Lung (tissue), 12 donors: ENCODE measurements around the gene PRSS36. TPM values are rescaled to one million over a fixed set of nuclear protein-coding genes. Genes with fewer than 3 reads are reported as not detected.

Source experiments
- ATAC-seq: fragments of 200-7000 bp; cut with Tn5 transposase; one replicate; pipeline ENCODE4 v1.9.1; 2020; ENCODE audit warnings: moderate number of reproducible peaks; ENCODE audit not compliant: insufficient read depth, low FRiP score
- DNase-seq, 3 donors: peaks; one replicate each; pipeline ENCODE4 v3.0.0-alpha.2; 2013 to 2017
- H3K27ac ChIP-seq, 2 donors: one replicate each; pipeline ENCODE4 v1.5.1; 2013; ENCODE audit warnings: mild to moderate bottlenecking in 2 of 2, moderate library complexity in 2 of 2, control low read depth in 1 of 2, inconsistent platforms in 1 of 2, low read depth in 1 of 2, low read length in 1 of 2
- H3K27me3 ChIP-seq, 3 donors: one replicate each; pipeline ENCODE4 v1.5.1; 2013; ENCODE audit warnings: low read length in 2 of 3; ENCODE audit not compliant: control insufficient read depth in 3 of 3, insufficient read depth in 3 of 3
- H3K36me3 ChIP-seq, 4 donors: one replicate each; pipeline ENCODE4 v1.5.1; 2013; ENCODE audit warnings: low read length in 4 of 4, mild to moderate bottlenecking in 1 of 4, moderate library complexity in 1 of 4; ENCODE audit not compliant: control insufficient read depth in 4 of 4, insufficient read depth in 4 of 4
- H3K4me1 ChIP-seq, 5 donors: one replicate each; pipeline ENCODE4 v1.5.1; 2013; ENCODE audit warnings: low read length in 5 of 5, mild to moderate bottlenecking in 2 of 5, moderate library complexity in 1 of 5; ENCODE audit not compliant: control insufficient read depth in 5 of 5, insufficient read depth in 5 of 5
- H3K4me3 ChIP-seq: one replicate; pipeline ENCODE4 v1.5.1; 2013; ENCODE audit warnings: mild to moderate bottlenecking, control low read depth, moderate library complexity
- H3K9ac ChIP-seq, 2 donors: one replicate each; pipeline ENCODE4 v1.5.1; 2013; ENCODE audit warnings: low read length in 2 of 2, control low read depth in 1 of 2; ENCODE audit not compliant: insufficient read depth in 1 of 2
- H3K9me3 ChIP-seq, 4 donors: one replicate each; pipeline ENCODE4 v1.5.1; 2013; ENCODE audit warnings: low read length in 3 of 4, mild to moderate bottlenecking in 1 of 4, moderate library complexity in 1 of 4; ENCODE audit not compliant: control insufficient read depth in 4 of 4, insufficient read depth in 3 of 4
- CTCF ChIP-seq: IDR thresholded peaks from 2 replicates; pipeline ENCODE4 v1.5.1; 2012; ENCODE audit warnings: mild to moderate bottlenecking; ENCODE audit errors: control extremely low read depth, extremely low read depth
- WGBS, 2 donors: extraction: QIAGEN DNeasy Blood & Tissue Kit; methylation state at CpG; one replicate each; pipeline ENCODE4 v1.1.7; 2013; 5-methylcytosine and 5-hydroxymethylcytosine counted together
- polyA plus RNA-seq, 2 donors: library from polyadenylated mRNA; stranded (reverse); fragments of 200-250 nt; gene quantifications; one replicate each; pipeline ENCODE4 v1.2.1, GENCODE V29; 2013
- total RNA-seq, 2 donors: library from RNA; depleted of rRNA in 1 of 2; stranded (reverse); fragments of >200 nt in 1 of 2; gene quantifications; one replicate each; pipeline ENCODE4 v1.2.1, GENCODE V29; 2014 to 2021
- donor health status: control.
- donor health status: control.
- donor health status: Bipolar disorder and iron deficiency.
- donor health status: healthy.
- donor health status: DM: yes; HTN: yes; CAD: no.

Gene PRSS36
- total and polyA plus RNA-seq, 4 donors: 0.43 to 4.2 (median 3.1) TPM

- Histone ChIP-seq H3K9ac (no peak overlapping the region), H3K9me3 (no peaks in the 10 kb centered on the region), H3K27me3 (no peaks in the 10 kb centered on the region), H3K4me1 (peaks cover 0 to 4% (median 3%) of the 10 kb centered on the region in 5 donors), H3K27ac (no peak overlapping the region), H3K36me3 (peaks cover 0 to 11% (median 2%) of the 10 kb centered on the region in 4 donors), H3K4me3 (no peak overlapping the region)
- DNase-seq: no peak
- ATAC-seq: no peak
- no peak for TF ChIP-seq CTCF
- WGBS, 2 donors: 58 to 64% methylated on average over 17 of the region's 17 CpGs
These were observed 56.6 kb downstream of the PRSS36 start for GRCh38 chr16:31093132-31093703.

- Histone ChIP-seq H3K36me3 (peaks cover 0 to 13% (median 2%) of the 10 kb centered on the region in 4 donors), H3K9me3 (no peaks in the 10 kb centered on the region), H3K27me3 (no peaks in the 10 kb centered on the region), H3K9ac (no peak overlapping the region), H3K4me3 (no peak overlapping the region), H3K27ac (no peak overlapping the region), H3K4me1 (peaks cover 0 to 4% (median 3%) of the 10 kb centered on the region in 5 donors)
- DNase-seq (no peak), ATAC-seq (no peak)
- WGBS, 2 donors: 94 to 97% methylated on average over 5 of the region's 5 CpGs
- no peak for TF ChIP-seq CTCF
These were observed 57.5 kb downstream of the PRSS36 start for GRCh38 chr16:31092330-31092729.

GRCh38 chr16:31090540-31090939, 59.3 kb downstream of the PRSS36 start:
- peaks cover 0 to 13% (median 2%) of the 10 kb centered on the region in 4 donors for H3K36me3 ChIP-seq
- no peaks in the 10 kb centered on the region for H3K9me3 ChIP-seq
- H3K4me1 ChIP-seq: peaks cover 0 to 4% (median 3%) of the 10 kb centered on the region in 5 donors
- H3K4me3 ChIP-seq: no peak overlapping the region
- ATAC-seq: no peak
- DNase-seq: no peak
- H3K27me3 ChIP-seq: no peaks in the 10 kb centered on the region
- TF ChIP-seq CTCF: no peak
- H3K9ac ChIP-seq: no peak overlapping the region
- no peak overlapping the region for H3K27ac ChIP-seq
- WGBS, 2 donors: 91 to 97% methylated on average over 2 of the region's 2 CpGs

- ATAC-seq (no peak), DNase-seq (no peak)
- no peaks in the 10 kb centered on the region for H3K27me3 ChIP-seq
- no peak overlapping the region for H3K27ac ChIP-seq
- peaks cover 0 to 4% (median 3%) of the 10 kb centered on the region in 5 donors for H3K4me1 ChIP-seq
- peaks cover 0 to 22% (median 2%) of the 10 kb centered on the region in 4 donors for H3K36me3 ChIP-seq
- H3K4me3 ChIP-seq: no peak overlapping the region
- no peaks in the 10 kb centered on the region for H3K9me3 ChIP-seq
- H3K9ac ChIP-seq: no peak overlapping the region
- TF ChIP-seq CTCF: no peak
- WGBS, 2 donors: 89 to 95% methylated on average over 8 of the region's 8 CpGs
These were observed 60.7 kb downstream of the PRSS36 start for GRCh38 chr16:31089199-31089598.
